Muscle of arm (tissue), 12 donors: ENCODE results near the gene ZNF804A. TPM values are rescaled to one million over a fixed set of nuclear protein-coding genes. Genes with fewer than 3 reads are reported as not detected.

Experiments used
- DNase-seq: peaks from one replicate; pipeline ENCODE4 v3.0.0-alpha.2; 2013
- polyA plus RNA-seq, 12 donors: library from polyadenylated mRNA; unstranded; fragments of 120-200 nt; gene quantifications; one replicate each; pipeline ENCODE4 v1.2.1, GENCODE V29; 2013; ENCODE audit not compliant: insufficient read length in 12 of 12

The ZNF804A gene
- polyA plus RNA-seq, 12 donors = 0.09 to 0.33 (median 0.24) TPM; not detected in 2

DNA sequence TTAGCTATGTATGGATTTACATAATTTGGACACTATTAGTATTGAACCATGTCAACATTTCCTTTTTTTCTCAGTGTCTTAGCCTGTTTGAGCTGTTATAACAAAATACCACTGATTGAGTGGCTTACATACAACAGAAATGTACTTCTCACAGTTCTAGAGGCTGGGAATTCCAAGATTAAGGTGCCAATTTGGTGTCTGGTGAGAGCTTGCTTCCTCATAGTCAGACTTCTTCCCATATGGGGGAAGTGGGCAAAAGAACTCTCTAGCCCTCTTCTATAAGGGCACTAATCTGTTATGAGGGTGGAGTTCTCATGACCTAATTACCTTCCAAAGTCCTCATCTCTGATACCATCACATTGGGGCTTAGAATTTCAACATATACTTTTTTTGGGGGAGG lies 12.6 kb downstream of the ZNF804A start:
- DNase-seq = no peak

DNA sequence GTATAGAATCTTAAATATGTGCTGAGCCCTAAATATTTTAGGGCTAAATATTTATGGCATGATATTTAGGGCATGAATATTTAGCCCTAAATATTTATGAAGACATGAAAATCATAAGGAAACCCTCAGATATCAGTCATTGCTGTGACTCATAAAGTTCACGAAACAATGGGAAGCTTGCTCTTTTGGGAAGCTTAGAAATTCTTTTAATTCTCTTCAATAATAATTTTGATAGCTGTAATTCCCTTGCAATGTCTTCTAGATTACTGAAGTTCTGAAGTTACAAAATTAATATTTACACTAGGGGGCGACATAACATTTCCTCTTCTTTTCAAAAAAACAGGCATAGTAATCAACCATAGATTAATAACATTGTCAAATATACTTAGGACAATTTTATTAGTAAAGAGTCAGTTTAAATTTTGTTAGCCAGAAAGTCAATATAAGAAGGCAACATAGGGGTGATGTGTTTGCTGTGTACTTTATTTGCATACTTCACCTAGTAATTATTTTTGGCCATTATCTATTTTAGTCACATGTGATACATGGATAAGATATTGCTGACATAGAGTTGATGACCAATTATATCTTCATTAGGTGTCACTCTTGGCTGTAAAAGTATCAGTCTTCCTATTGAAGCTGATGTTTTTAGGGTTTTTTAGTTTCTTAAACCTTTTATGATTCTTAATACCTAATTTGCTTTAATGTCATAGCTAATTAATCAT lies 13.2 kb downstream of the ZNF804A start:
- DNase-seq = peak; percentile 6

DNA sequence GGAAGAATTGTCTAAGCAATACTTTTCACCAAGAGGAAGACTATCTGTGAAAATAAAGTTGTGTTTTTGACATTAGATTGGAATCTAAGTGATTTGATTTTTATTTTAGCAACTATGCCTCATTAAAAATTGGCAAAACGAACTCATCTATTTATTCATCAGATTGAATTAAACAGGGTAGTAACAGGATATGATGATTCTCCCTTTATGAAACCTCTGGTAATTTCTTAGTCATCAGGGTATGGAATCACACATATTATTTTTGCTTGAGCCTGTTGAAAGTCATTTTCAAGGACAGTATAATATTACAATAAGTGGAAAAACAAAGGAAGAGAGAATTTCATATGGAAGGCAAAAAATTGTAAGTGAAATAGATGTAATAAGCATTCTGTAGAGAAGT lies 22.0 kb downstream of the ZNF804A start:
- no peak for DNase-seq

DNA sequence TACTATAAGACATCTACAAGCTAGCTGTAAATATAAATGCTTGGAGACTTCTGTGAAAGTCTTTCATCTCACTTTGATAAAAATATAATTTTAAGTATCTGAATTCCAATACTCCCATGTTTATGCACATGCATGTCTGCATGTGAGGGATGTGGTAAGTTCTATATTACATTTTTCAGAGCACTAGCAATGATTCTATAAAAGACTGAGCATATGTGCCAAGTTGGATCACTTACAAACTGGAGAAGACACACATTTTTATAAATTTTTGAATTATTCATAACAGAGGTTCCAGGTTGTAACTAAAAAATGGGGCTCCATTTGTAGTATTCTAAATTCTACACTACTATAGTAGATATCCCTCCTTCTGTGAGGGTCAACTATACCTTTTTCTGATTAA lies 26.0 kb downstream of the ZNF804A start:
- DNase-seq = no peak

DNA sequence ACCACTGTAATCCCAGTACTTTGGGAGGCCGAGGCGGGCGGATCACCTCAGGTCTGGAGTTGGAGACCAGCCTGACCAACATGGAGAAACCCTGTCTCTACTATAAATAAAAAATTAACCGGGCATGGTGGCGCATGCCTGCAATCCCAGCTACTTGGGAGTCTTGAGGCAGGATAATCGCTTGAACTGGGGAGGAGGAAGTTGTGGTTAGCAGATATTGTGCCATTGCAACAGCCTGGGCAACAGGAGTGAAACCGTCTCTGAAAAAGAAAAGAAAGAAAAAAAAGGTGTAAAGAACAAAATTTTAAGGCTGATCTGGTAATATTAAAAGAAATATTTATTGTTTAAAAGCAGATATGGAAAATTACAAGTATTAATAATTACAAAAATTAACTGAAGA lies 29.7 kb downstream of the ZNF804A start:
- no peak for DNase-seq

DNA sequence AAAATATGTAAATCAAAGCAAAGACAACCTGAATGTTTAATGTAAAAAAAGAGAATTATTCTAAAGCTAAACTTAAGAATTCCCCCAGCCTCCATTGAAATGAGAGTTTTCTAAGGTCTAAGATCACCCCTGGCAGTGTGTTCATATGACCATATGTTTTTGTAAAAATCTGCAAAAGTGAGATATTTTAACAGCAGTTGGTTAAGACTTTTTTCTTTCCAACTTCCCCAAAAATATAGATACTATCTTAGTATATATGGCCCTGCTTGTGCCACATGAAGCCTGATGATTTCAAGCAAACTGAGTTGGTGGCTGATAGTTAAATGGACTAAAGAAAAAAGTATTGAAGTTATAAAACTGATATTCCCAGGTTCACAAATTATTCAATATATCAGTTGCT lies 35.4 kb downstream of the ZNF804A start:
- no peak for DNase-seq

DNA sequence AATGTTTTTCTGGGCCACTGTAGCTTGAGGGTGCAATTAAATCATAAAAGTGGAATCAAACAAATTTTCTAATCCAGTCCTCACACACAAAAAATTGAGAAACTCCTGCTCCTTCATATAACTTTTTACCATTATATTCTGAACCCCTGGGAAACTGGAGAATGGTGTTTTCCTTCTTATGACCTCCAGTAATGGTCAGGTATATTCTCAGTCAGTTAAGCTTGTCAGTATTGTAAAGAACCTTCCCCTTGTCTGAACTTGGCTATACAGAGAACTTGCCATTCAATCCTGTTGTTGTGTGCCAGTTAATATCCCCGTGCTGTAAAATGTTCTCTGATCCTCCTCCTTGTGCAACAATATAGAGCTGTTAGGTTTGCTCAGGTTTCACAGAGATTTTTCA lies 39.5 kb downstream of the ZNF804A start:
- DNase-seq = no peak

DNA sequence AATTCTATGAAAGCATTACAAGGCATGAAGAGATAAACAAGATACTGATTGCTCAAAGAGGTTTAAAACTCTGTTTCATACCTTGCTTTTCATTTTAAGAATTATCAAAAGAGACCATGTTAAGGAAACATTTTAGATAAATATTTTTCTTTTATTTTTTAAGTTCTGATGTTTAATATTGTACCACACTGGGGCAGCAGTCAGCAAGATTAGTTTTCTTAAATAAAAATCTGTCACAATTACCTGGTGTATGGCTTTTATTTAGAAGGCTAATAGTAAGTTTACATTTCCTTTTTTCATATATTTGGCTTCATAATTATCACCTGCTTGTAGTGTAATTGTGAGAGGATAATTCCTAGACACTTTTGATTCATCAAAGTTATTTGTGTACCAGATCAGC lies 46.4 kb downstream of the ZNF804A start:
- no peak for DNase-seq

DNA sequence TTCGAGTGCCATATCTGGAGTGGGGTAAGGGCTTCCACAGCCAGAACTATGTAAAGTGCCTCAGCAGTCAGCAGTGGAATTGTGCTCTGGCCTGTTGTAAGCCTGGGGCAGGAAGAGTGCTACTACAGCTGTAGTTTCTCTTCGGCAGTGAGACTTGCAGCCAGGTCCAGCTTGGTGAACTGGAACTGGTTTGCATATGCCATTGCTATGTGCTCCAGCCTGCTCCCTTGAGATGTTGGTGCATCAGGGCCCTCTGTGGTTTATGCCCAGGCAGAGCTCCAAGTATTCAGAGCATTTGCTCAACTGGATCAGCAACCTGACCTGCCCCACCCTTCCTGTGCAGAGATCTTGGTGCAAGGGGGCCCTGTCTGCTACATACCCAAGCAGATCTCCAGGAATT lies 47.8 kb downstream of the ZNF804A start:
- no peak for DNase-seq

DNA sequence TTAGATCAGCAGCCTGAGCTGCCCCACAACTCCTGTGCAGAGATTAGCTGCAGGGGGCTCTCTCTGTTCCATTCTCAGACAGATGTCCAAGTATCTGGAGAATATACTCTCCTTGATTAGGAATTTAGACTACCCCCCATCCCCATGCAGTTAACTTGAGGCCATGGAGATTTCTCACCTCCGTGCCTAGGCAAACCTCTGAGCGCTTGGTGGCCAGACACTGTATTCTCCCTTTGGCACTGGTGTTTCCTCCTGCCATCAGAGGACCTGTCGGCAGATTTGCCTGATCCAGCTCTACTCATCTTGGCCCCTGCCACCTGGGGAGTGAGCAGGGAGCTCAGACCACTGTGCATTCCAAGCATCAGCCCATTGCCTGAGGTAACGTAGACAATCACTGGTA lies 48.3 kb downstream of the ZNF804A start:
- no peak for DNase-seq

DNA sequence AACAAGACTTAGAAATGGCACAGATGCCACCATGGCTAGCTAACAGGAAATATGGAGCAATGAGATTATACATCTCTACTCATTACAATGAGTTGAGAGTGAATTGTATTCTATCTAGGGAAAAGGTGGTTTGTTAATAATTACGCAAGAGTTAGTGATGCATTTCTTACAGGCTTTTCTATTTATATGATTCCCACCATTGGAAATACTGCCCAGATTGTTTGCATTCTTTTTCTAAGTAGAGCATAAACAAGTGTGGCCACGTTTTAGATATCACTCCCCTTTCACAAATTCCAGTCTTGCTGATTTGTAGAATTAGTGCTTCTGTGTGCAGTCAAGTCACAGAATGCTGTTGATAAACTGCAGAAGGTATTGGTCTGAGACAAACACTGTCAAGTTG lies 56.6 kb downstream of the ZNF804A start:
- no peak for DNase-seq

DNA sequence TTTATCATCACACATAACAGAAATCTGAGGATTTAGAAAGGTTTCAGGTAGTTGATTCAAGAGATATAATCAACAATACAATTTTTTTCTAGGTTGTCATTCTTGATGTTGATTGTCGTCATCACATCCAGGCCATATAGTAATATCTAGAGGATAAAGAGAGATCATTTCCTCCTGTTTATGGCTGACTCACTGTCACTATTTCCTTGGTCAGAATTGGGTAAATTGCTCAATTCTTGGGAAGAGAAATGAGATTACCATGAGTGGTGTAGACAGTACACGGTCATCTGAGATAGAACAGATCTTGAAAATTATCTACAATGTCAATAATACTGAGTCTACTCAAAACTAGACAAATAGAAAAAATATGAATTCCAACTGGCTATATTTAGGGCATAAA lies 78.8 kb downstream of the ZNF804A start:
- DNase-seq = no peak

DNA sequence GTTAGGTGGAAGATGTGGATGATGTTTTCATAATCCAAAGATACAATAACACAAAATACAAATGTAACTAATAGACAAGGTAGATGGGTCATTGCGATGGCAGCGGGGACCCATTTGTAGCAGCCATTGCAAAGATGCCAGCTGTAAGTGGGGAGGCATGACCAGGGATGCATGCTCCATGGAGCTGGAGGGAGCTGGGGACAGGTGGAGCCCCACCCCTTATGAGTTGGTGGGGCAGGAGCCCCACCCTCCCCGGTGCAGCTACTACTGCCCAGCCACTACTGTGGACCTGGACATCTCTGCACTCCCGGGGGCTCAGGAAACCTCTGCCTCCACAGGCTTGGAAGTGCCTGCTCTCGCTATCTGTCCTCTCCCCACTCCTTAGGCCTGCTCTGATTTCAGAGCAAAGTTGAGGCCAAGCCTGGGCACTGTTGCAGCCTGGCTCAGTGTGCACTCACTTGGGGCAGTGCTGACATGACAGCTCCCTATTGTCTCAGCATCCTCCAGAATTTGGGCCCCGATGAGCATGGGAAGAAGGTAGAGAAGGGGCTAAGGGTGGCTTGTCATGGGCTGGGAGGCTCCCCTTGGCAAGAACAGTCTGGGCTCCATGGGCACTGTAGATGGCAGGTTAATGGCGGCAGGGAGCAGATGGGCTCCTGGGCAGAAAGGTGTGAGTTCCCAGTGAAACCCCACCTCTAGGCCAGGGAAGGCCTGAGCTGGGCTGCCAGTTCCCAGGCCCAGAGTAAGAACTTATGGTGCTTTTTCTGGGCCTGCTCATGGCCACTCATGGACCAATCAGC lies 81.1 kb downstream of the ZNF804A start:
- DNase-seq = no peak

DNA sequence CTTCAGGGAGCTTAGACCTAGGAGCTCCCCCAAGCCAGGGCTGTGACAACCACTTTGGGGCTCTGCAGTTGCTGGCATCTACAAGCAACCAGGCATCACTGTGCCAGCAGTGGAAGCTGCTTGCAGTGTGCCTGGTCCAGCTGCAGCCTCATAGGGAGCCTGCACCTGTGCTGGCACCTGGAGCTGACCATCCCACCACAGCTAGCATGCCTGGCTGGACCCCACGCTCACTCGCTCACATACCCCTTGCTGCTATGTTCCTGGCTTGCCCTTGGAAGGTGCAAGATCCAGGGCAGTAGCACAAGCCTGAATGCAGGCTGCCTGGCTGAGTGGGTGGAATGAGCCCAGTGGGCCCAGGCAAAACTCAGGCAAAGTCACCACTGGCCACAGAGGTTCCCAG lies 82.5 kb downstream of the ZNF804A start:
- no peak for DNase-seq

DNA sequence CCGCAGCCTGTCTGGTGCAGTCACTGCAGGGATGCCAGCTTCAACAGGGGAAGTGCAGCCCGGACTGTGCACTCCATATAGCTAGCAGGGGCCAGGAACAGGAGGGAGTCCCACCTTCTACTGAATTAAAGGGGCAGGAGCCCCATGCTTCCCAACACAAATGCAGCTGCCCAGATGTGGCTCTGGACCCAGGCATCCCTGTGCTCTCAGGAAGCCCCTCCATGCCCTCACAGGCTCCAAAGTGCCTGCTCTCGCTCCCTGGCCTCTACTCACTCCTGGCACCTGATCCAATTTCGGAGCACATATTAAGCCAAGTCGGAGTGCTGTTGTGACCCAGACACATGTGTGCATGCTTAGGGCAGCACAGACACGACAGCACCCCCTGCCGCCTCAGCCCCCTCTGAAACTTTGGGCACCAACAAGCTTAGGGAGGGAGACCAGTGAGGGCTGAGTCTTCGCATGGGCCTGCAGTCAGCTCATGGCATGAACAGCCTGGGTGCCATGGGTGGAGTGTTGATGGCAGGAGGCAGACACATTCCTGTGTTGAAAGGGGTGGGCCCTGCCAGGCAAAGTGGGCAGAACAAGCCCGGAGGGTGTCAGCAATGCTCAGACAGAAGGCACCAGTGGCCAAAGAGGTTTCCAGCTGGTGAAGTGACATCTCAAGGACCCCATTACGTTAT lies 83.5 kb downstream of the ZNF804A start:
- DNase-seq = no peak

DNA sequence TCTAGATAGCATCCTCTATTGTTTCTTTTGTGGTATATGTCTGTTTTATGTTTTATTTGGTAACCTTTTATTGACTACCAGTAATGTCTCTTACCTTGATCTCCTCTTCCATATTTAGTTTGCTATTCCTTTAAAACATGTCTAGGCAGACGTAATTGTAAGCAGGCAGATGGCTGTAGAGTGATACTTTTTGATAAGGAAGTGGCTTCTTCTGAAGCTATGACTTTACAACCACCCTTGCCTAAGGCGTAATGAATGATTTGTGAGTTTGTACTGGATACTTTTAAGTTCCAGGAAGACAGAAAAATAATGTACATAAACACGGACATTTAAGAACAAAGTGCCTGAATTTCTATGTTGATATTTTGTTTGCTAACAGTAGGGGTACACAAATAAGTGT lies 85.6 kb downstream of the ZNF804A start:
- no peak for DNase-seq

DNA sequence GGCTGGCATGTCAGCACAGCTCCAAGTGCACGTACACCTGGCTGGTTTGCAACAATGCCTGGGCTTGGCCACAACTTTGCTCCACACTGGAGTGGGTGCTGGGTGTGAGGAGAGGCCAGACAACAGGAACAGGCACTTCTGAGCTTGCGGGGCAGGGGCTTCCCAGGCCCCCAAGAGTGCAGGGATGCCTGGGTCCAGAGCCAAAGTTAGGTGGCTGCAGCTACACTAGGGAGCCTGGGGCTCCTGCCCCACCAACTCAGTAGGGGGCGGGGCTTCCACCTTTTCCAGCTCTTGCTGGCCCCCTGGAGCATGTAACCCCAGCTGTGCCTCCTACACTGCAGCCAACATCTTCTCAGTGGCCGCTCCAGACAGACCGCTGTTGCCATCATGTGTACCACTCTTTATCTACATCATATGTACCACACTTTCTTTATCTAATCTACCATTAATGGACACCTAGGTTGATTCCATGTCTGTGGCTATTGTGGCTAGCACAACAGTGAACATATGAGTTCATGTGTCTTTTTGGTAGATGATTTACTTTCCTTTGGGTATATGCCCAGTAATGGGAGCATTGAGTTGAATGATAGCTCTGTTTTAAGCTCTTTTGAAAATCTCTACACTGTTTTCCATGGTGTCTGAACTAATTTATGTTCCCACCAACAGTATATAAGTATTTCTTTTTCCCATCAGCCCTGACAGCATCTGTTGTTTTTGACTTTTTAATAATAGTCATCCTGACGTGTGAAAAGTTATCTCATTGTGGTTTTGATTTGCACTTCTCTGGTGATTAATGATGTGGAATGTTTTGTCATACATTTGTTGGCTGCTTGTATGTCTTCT lies 87.9 kb downstream of the ZNF804A start:
- DNase-seq = no peak

DNA sequence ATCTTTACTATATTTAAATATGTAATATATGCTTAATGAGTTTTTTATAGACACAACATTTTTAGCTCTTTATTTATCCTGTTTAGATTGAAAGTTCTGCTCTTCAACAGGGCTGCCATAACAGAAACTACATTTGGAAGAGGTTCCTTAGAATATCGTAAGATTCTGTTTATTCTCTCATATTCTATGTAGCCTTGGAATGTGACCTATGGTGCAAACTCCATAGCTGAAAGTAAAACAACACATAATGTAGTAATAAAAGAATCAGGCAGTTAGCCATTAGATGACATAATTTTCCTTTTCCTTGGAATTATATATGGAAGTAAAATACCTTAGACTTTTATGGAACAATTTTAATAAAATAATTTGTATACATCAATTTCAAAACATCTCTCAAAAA lies 91.3 kb downstream of the ZNF804A start:
- DNase-seq = peak; percentile 25

DNA sequence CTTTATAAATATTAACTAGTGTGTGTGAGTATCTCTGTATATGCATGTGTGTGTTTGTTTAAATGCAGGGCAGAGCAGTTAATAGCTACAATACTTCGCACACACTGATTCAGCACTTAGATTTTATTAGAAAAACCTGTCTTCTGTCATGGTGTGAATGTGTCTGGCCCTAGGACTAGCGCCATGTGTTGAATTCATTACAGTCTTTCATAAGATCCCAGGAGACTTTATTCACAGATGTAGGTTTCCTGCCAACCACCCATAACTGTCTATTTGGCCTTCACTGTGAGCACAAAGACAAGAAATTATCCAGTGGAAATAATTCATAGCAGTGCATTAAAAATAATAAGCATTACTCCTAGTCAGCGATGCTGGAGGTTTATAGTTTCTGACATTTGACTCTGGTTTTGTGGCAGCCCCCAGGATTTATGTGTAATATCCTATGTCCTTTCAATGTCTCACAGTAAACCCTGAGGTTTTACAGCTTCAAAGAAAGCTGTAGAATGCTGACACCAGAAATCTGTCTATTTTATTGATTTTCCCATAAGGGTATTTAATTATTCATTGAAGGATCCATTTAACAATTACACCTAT lies 93.9 kb downstream of the ZNF804A start:
- peak; percentile 35 for DNase-seq

DNA sequence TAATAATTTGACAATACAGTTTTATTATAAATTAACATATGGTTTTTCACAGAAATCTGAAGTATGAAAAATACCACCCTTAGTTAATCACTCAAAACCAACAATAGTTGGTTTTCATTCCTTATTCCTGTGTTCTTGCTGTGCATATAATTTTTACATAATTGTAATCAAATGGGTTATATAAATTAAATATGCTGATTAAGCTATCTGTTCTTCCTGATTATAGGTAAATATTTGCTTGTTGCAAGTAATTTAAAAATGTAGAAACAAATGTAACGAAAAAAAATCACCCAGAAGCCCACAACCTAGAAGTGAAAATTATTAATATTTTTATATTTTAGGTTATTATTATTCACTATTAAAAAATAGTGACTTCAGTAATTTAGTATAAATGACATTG lies 98.3 kb downstream of the ZNF804A start:
- DNase-seq = no peak

DNA sequence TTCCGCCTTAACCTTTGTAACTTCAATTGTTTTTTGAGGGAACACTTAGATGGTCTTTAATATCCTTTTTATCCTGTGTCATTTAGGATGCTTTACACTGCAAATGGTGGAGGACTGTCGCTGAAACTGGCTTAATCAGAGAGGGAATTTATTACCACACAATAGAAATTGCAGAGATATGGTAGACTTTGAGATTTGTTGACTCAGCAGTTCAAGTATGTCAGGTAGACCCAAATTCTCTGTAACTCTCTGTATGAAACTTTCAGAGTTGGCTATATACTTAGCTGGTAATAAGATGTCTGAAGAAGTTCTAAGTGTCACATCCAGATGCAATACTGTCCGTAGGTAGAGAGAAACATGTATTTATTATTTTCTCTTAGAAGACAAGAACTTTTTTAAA lies 100.1 kb downstream of the ZNF804A start:
- DNase-seq = no peak

DNA sequence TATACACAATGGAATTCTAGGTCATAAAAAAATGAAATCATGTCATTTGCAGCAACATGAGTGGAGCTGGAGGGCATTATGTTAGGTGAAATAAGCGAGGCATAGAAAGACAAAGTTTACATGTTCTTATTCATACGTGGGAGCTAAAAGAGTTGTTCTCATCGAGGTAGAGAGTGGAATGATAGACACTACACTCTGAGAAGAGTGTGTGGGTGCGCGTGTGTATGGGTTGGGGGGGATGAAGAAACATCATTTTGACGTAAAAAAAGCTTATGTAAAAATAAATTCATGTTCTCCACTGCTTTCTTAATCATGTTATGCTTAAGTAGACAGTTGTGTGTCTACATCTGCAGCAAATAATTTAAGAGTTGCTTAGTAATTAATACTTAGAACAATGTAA lies 123.6 kb downstream of the ZNF804A start:
- no peak for DNase-seq
